GM21717 (cell line): ENCODE measurements around the gene PTPRT.

Source experiments
- ATAC-seq: cut with Tn5 transposase; IDR thresholded peaks from one replicate; pipeline ENCODE4 v1.9.1; 2021; ENCODE audit warnings: mild to moderate bottlenecking, moderate library complexity; ENCODE audit not compliant: unreplicated experiment

PTPRT gene

GRCh38 chr20:42646250-42646649 lies 543.5 kb downstream of the PTPRT start:
- no peak for ATAC-seq

GRCh38 chr20:42641886-42642285 lies 547.8 kb downstream of the PTPRT start:
- no peak for ATAC-seq

DNA sequence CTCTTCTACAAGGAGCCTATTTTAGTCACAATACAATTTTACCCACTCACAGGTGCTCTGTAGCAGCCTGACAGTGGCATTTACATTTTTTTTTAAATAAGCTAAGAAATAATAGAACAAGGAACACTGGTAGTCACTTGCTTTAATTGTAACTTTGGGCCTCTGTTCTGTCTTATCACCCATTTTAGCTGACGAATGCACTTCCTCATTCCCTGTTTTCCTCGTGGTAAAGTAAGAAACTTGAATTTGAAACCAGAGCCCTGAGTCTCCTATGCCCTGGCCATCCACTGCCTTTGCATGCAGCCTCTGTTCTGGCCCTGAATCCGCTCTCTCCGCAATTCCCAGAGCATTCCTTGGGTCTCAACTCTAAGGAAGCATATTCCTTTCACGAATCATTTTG lies 550.6 kb downstream of the PTPRT start:
- no peak for ATAC-seq

DNA sequence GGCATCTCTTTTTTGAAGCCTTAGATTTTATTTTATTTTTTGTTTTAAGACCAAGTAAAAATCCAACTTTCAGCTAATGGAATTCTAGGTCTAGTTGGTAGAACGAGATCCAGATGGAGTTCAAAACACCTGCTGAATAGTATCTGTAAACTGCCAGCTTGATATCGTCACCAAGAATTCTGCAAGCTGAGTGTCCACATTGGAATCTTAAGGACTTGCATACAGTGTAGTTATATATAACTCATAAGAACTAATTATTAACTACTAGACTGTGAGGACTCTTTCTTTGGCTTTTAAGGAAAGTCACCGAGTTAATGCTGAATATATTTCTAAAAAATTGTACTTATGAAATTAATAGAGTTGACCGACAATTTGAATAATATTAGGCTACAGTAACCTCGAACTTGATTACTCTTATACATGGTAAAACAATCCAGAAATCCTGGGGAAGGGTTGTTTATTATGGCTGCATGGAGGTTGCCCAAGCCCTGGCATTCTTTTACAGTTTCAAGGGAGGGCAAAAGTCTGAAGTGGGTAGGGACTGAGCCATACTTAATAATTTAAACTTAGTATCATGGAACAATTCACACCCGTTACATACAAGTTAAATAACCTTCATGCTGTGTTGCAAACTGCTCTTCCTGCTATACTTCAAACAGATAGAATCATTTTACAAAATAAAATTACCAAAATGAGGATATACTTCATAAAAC lies 553.9 kb downstream of the PTPRT start:
- ATAC-seq = no peak

DNA sequence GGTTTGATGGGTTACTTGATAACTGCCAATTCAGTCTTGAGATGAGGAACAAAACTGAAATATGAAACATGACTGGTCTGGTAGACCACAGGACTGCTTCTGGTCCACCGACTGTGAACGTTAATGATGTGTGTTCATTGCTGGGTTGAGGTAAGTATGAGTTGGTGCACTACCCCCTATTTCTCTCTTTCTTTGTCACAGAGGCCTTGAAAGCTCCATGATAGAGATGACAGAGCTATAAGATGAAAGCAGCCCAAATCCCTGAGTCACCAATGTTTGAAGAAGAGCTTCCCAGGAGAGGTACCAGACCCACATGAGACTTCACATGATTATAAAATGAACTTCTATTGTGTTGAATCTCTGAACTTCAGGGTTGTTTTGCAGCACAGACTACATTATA lies 555.5 kb downstream of the PTPRT start:
- no peak for ATAC-seq

GRCh38 chr20:42628683-42629082 lies 561.0 kb downstream of the PTPRT start:
- no peak for ATAC-seq

DNA sequence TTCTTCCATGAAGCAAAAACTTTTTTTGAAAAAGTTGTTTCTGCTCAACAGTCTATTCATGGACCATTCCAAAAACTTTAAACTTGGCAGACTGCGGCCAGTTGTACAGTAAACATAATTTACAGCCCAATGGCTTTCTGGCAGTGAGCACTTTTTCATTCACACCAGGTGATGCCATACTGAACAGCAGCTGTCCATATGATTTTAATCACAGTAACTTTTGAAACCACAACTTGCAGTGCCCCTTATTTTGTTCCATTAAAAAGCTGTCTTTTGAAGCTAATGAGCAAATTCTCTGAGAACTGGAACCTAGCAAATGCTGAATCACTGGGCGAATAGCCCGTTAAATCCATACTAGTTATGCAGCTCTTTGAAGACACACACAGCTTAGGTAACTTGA lies 576.6 kb downstream of the PTPRT start:
- ATAC-seq = no peak

DNA sequence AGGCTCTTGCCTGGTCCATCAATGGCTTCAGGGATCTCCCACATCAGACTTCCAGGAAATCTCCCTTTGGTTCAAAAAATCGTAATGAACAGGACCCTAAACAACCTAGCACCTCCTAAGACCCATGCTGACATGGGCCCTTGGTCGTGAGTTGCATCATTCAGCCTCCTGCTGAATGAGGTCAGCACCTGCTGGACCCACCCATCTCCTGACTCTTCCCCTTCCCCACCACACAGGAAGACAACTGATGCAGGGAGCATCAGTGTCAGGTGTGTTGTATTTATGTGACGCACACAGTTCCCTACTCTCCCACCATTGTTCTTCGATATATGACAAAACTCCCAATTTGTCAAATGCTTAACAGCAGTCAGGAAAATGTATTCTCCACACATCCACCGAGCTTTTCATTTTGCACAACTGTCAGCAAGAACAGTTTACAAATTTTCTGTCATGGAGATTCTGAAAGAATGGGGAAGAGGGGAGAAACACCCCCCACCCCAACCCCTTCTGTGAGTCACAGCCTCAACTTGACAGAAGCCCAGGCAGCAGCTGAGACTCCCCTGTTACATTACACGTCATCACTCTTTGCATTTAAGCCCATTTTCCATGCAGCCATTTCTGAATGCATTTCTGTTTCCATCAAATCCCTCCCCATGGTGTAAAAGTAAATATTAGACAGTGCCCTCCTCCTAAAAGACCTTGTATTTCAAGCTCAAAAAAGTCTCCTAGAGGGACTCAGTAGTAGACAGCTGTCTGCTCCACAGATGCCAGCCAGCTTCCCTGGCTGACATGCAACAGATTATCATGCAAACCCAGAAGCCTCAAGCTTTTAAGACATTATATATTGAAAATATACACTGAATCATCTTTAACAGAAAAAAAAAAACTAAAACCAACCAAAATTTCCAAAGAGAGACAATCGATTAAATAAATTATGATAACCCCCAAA lies 577.5 kb downstream of the PTPRT start:
- ATAC-seq = no peak

- ATAC-seq = no peak
Observed at GRCh38 chr20:42611423-42611822, 578.3 kb downstream of the PTPRT start.

DNA sequence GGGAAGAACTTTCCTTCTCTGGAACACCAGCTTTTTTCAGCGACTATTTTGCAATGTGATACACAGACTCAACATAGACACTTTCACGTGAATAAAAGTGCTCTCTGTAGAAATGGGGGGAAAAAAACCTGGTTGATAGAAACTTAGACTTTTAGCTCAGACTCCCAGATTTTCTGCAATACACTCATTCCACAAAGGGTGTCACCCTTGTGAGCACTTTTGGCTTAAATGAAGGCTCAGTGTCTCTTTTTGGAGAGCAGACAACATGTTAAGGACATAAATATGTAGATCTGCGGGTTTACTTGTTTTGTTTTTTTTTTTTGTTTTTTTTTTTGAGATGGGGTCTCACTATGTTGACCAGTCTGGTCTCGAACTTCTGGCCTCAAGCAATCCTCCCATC lies 579.6 kb downstream of the PTPRT start:
- ATAC-seq = no peak

- ATAC-seq = no peak
Observed at GRCh38 chr20:42609618-42610017, 580.1 kb downstream of the PTPRT start.

DNA sequence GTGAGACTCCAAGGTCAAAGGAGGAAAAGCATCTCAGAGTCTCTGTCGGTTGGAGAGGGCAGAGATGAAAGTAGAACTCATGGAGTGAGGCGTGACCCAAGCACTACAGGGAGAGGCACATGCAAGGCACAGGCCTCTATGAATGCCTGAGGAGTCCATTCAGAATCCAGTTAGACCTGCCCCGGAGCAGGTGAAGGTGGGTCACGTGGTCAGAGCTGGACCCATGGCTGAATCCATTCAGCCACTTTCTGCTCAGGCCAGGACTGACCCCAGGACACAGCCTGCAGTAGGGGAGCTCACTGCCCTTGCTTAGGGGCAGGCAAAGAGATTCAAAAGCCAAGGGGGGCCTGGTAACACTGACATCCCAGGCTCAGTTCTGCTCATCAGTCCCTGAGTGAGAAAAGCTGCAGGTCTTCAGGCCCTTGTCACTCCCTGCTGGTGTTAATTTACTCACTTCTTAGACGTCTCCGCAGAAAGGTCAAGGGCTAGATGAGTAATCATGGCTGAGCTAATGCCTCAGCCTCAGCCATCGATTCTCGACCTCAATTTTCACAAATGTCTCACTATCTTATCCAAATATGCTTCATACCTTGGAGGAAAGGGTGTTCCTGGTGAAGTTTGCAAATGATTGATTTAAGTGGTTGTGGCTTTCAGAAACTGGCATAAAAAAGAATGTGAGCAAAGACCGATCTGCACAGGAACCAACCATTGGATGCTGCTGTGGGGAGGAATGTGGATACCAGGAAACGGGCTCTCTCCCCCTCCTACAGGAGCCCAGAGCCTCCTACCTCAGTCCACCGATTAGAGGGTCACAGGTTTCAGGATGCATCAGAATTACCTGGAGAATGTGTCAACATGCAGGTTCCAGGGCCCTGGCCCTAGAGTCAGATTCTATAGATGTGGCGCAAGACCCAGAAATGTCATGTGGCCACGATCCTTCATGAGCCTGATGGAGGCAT lies 584.4 kb downstream of the PTPRT start:
- ATAC-seq = no peak

- ATAC-seq = no peak
Observed at GRCh38 chr20:42603655-42604054, 586.1 kb downstream of the PTPRT start.

DNA sequence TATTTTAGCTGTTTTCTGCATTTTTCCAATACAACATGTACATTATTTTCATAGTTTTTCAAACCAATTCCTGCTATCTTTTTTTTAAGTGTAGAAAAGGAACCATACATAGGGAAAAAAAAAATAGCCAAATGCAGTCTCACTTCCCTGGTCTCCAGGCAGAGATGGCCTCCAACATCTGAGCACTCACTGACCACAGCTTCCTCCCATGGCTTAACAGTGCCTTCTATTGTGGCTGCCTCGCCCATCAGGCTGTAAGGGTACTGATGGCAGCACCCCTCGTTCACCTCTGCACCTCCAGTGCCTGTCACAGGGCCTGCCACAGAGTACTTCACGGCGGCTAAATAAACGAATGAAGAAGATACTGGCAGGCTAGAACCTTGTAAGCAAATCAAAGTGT lies 591.1 kb downstream of the PTPRT start:
- no peak for ATAC-seq

GRCh38 chr20:42595625-42596024 lies 594.1 kb downstream of the PTPRT start:
- ATAC-seq = no peak

DNA sequence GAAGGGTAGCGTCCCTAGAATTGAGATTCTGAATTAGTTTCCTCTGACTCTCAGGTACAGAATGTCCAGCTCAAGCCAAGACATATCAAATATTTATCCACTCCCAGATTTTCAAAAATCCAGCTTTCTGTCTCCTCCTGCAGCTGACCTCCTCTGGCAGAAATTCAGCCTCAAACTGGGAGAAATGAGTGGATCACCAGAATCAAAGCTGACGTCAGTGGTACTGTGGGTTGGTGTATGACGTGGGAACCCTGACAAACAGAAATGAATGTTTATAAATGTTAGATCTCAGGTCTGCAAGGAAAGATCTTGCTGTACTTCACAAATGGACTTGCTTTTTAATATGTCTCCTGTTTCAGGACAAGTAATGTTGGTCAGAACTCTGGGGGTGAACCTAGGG lies 595.0 kb downstream of the PTPRT start:
- no peak for ATAC-seq

DNA sequence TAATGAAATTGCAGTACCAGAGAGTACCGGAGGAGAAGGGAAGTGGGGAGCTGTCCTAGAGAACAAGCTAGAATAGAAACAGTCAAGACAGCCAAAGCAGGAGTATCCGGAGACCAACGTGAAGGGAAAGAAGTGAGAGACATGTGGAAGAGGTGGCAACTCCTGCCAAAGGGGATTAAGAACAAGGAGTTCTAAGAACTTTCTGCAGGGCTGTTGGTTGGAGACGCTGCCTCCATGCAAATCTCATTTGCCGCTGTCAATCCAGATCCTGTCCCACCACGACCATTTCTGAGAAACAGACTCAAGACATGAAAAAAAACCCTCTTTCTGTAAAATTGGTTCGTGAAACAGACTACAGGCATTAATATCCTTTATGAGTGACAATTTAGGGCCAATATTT lies 595.7 kb downstream of the PTPRT start:
- no peak for ATAC-seq

- no peak for ATAC-seq
Observed at GRCh38 chr20:42589976-42590639, 599.6 kb downstream of the PTPRT start.

DNA sequence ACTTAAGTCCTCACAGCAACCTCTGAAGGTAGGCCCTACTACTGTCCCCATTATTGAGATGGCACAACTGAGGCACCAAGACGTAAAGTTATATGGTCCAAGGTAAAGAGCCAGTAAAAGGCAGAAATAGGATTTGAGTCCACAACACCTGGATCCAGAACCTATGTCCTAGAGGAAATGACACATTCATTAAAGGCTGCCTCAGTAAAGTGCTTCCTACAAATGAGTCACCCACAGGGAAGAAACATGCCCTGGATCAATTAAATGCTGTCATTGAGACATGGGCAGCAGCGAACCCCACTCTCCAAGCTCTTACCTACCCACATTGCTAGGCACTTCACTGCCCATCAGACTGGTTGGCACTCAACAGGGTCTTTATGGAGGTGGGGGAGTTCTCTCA lies 600.9 kb downstream of the PTPRT start:
- no peak for ATAC-seq

- no peak for ATAC-seq
Observed at GRCh38 chr20:42587427-42587826, 602.3 kb downstream of the PTPRT start.

DNA sequence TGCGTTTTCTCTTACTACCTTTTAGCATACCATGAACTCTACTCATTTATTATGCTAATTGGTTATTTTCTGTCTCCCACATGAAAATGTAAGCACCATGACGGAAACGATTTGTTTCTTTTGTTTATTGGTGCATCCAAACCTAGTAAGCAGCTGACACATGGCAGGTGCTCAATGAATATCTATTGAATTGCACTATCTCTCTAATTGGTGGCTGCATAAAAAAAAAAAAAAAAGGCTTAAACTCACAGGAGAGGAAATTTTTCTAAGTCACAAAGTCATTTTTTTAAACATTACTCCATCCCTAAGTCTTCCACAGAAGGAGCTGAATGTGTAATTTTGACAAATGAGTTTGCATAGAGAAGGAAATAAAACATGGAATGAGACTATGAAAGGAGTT lies 608.4 kb downstream of the PTPRT start:
- no peak for ATAC-seq
